ENCODE data around the gene DLGAP3.

- TF ChIP-seq SPI1 (IDR thresholded peaks at IDR 0.05; ENCODE audit: low read depth, low read length) (no peak), POLR2A (IDR thresholded peaks at IDR 0.05; ENCODE audit: low read depth, low read length) (no peak), POU2F2 (IDR thresholded peaks at IDR 0.05; ENCODE audit: low read depth, low read length) (no peak), TAF1 (IDR thresholded peaks at IDR 0.05; ENCODE audit: low read depth, low read length) (no peak)
Observed at GRCh38 chr1:34910425-34910824, 19.0 kb downstream of the DLGAP3 start.
